Measurements from ENCODE around the gene SPATS2. TPM values are rescaled to one million over a fixed set of nuclear protein-coding genes. Genes with fewer than 3 reads are reported as not detected.
"Not testable (repeated sequence)": the region's sequence is repeated elsewhere in the genome, so short reads cannot be mapped to it uniquely, and the experiment has no call there.

Gene SPATS2
- total RNA-seq, 1 donor from 2014 or later: 43.9 TPM

- H3K27me3 Mint-ChIP-seq (ENCODE audit: unreplicated experiment): peaks cover 3% of the 10 kb centered on the region
- no peak overlapping the region for H3K27ac Mint-ChIP-seq (ENCODE audit: unreplicated experiment)
- no peaks in the 10 kb centered on the region for H3K9me3 Mint-ChIP-seq (ENCODE audit: unreplicated experiment)
- DNase-seq: no peak
- no peaks in the 10 kb centered on the region for H3K4me1 Mint-ChIP-seq (ENCODE audit: low read depth, unreplicated experiment)
- H3K4me3 Mint-ChIP-seq (ENCODE audit: unreplicated experiment): no peak overlapping the region
- no peaks in the 10 kb centered on the region for H3K36me3 Mint-ChIP-seq (ENCODE audit: unreplicated experiment)
- no peak for TF ChIP-seq CTCF (IDR thresholded peaks at IDR 0.05; ENCODE audit: partially characterized antibody, unreplicated experiment)
Observed at GRCh38 chr12:49503674-49504180, 136.5 kb downstream of the SPATS2 start.

DNA sequence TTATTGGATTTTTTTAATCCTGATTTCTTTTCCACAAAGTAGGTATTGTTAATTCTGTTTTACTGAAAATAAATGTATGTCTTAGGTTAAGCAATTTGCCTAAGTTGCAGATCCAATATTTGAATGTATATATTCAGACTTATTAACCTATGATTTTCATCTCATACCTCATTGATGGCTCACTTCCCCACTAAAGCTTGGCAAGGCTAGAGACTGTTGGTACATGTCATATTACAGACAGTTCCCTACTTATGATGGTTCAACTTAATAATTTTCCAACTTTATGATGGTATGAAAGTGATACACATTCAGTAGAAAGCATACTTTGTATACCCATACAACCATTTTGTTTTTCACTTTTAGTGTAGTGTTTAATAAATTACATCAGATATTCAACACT, 138.4 kb downstream of the SPATS2 start:
- Mint-ChIP-seq H3K4me1 (ENCODE audit: low read depth, unreplicated experiment) (no peaks in the 10 kb centered on the region), H3K9me3 (ENCODE audit: unreplicated experiment) (no peaks in the 10 kb centered on the region), H3K27ac (ENCODE audit: unreplicated experiment) (no peak overlapping the region), H3K27me3 (ENCODE audit: unreplicated experiment) (peaks cover 3% of the 10 kb centered on the region), H3K4me3 (ENCODE audit: unreplicated experiment) (no peak overlapping the region), H3K36me3 (ENCODE audit: unreplicated experiment) (no peaks in the 10 kb centered on the region)
- no peak for TF ChIP-seq CTCF (IDR thresholded peaks at IDR 0.05; ENCODE audit: partially characterized antibody, unreplicated experiment)
- DNase-seq: no peak

DNA sequence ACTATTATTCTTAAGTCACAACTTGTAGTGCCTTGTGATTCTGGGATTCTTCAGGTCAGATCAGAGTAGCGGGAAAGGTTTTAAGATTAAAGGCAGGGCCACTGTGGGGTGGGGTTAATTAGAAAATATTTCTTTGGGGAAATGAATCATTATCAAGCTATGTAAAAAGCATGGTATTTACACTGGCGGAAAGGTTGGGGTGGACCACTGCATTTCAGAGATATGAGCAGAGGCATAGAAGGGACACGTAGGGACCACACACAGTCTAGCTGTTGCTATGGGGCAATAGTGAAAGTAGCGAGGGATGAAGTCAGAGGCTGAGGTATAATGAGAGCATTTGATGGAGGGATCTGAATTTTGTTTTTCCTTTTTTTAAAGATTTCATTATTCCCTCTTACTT, 139.9 kb downstream of the SPATS2 start:
- DNase-seq: no peak
- H3K4me1 Mint-ChIP-seq (ENCODE audit: low read depth, unreplicated experiment): no peaks in the 10 kb centered on the region
- H3K4me3 Mint-ChIP-seq (ENCODE audit: unreplicated experiment): no peak overlapping the region
- H3K27ac Mint-ChIP-seq (ENCODE audit: unreplicated experiment): no peak overlapping the region
- peaks cover 3% of the 10 kb centered on the region for H3K27me3 Mint-ChIP-seq (ENCODE audit: unreplicated experiment)
- TF ChIP-seq CTCF (IDR thresholded peaks at IDR 0.05; ENCODE audit: partially characterized antibody, unreplicated experiment): no peak
- H3K36me3 Mint-ChIP-seq (ENCODE audit: unreplicated experiment): no peaks in the 10 kb centered on the region
- no peaks in the 10 kb centered on the region for H3K9me3 Mint-ChIP-seq (ENCODE audit: unreplicated experiment)

- H3K4me3 Mint-ChIP-seq (ENCODE audit: unreplicated experiment); H3K27me3 Mint-ChIP-seq (ENCODE audit: unreplicated experiment); H3K4me1 Mint-ChIP-seq (ENCODE audit: low read depth, unreplicated experiment); DNase-seq; H3K27ac Mint-ChIP-seq (ENCODE audit: unreplicated experiment); H3K9me3 Mint-ChIP-seq (ENCODE audit: unreplicated experiment); H3K36me3 Mint-ChIP-seq (ENCODE audit: unreplicated experiment): not testable (repeated sequence)
Observed at GRCh38 chr12:49509681-49510080, 142.4 kb downstream of the SPATS2 start.

DNA sequence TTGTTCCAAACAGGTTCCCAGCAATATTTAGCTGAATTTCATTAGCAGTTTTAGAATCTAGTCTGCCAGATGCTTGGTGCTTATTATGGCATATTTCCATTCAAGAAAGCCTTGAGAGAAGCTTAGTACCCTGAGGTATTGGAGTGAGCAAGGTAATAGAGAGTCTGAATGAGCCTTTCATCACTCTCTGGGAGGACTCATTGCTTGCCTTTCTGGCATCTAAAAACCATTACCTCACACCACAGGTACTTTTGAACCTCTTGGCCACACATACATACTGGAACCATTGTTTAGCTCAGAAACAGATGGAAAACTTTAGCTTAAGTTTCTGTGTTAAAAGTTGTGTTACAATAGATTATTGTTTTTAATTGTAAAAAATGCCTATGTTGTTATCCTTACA, 144.1 kb downstream of the SPATS2 start:
- no peaks in the 10 kb centered on the region for H3K27me3 Mint-ChIP-seq (ENCODE audit: unreplicated experiment)
- no peaks in the 10 kb centered on the region for H3K9me3 Mint-ChIP-seq (ENCODE audit: unreplicated experiment)
- H3K4me1 Mint-ChIP-seq (ENCODE audit: low read depth, unreplicated experiment): no peaks in the 10 kb centered on the region
- H3K4me3 Mint-ChIP-seq (ENCODE audit: unreplicated experiment): no peak overlapping the region
- H3K27ac Mint-ChIP-seq (ENCODE audit: unreplicated experiment): no peak overlapping the region
- TF ChIP-seq CTCF (IDR thresholded peaks at IDR 0.05; ENCODE audit: partially characterized antibody, unreplicated experiment): no peak
- no peak for DNase-seq
- H3K36me3 Mint-ChIP-seq (ENCODE audit: unreplicated experiment): no peaks in the 10 kb centered on the region

DNA sequence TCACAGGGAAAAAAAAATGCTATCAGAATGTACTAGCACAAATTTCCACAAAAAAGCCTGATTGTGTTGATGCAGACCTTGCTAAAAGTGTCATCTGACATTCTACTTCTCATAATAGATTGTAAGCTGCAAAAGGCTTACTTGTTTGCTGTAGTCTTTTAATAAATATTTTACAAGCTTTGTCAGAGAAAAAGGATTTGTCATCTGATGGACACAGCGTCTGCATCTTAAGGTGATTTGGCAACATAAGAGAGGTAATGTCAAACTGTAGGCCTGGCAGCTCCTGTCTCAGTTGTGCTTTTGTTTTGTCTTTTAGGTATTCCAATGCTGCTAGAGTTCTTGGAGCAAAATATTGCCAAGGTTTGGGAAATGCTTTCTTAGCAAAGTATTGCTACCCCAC, 145.3 kb downstream of the SPATS2 start:
- no peak for DNase-seq
- no peaks in the 10 kb centered on the region for H3K36me3 Mint-ChIP-seq (ENCODE audit: unreplicated experiment)
- H3K4me1 Mint-ChIP-seq (ENCODE audit: low read depth, unreplicated experiment): no peaks in the 10 kb centered on the region
- no peak overlapping the region for H3K4me3 Mint-ChIP-seq (ENCODE audit: unreplicated experiment)
- H3K9me3 Mint-ChIP-seq (ENCODE audit: unreplicated experiment): no peaks in the 10 kb centered on the region
- no peak overlapping the region for H3K27ac Mint-ChIP-seq (ENCODE audit: unreplicated experiment)
- no peak for TF ChIP-seq CTCF (IDR thresholded peaks at IDR 0.05; ENCODE audit: partially characterized antibody, unreplicated experiment)
- H3K27me3 Mint-ChIP-seq (ENCODE audit: unreplicated experiment): no peaks in the 10 kb centered on the region
